H1 (cell line): Measurements from ENCODE around the gene FHIP1B. TPM values are rescaled to one million over a fixed set of nuclear protein-coding genes. Genes with fewer than 3 reads are reported as not detected.

ENCODE experiments used
- CTCF ChIA-PET: fragments of 300-600 bp; sonication (Branson Sonifier 250); formaldehyde crosslinking; loops from one replicate; lab custom pipeline; 2021; ENCODE audit not compliant: partially characterized antibody; lab: Charles Lee
- POLR2A ChIA-PET: fragments of 300-600 bp; sonication (Branson Sonifier 250); formaldehyde crosslinking; loops from one replicate; lab custom pipeline; 2021; ENCODE audit warnings: inconsistent platforms; ENCODE audit not compliant: partially characterized antibody; lab: Charles Lee
- DNase-seq, 2 experiments: peaks; one replicate each; pipeline versions ENCODE4 v3.0.0 to v3.0.0-alpha.2; 2010 to 2022; ENCODE audit warnings: low spot score in 2 of 2, low read depth in 1 of 2, mixed read lengths in 1 of 2
- FAIRE-seq: peaks from 2 replicates; lab custom pipeline; 2011; peaks lifted over from hg19 to GRCh38; lab: Jason Lieb, UNC
- H2AFZ ChIP-seq: 2 replicates; pipeline ENCODE4 v1.8.1; 2012; ENCODE audit warnings: low read length, inconsistent platforms
- H2AK5ac ChIP-seq: 2 replicates; pipeline ENCODE4 v1.6.1; 2013; ENCODE audit warnings: low read depth, low read length
- H2BK120ac ChIP-seq: replicated peaks from 2 replicates; pipeline ENCODE3; 2013; ENCODE audit warnings: low read depth, low read length, inconsistent platforms
- H2BK12ac ChIP-seq: 2 replicates; pipeline ENCODE4 v1.6.1; 2013; ENCODE audit warnings: low read depth, low read length
- H2BK15ac ChIP-seq: 2 replicates; pipeline ENCODE4 v1.6.1; 2013; ENCODE audit warnings: low read length
- H2BK20ac ChIP-seq: 2 replicates; pipeline ENCODE4 v1.6.1; 2013; ENCODE audit warnings: low read length
- H2BK5ac ChIP-seq: 2 replicates; pipeline ENCODE4 v1.6.1; 2013; ENCODE audit warnings: low read depth, low read length
- H3K14ac ChIP-seq: 2 replicates; pipeline ENCODE4 v1.6.1; 2013; ENCODE audit warnings: inconsistent platforms; ENCODE audit not compliant: insufficient read length
- H3K18ac ChIP-seq: 2 replicates; pipeline ENCODE4 v1.6.1; 2013; ENCODE audit warnings: low read length; ENCODE audit errors: extremely low read depth
- H3K23ac ChIP-seq: 2 replicates; pipeline ENCODE4 v1.6.1; 2013; ENCODE audit warnings: inconsistent platforms; ENCODE audit not compliant: insufficient read length
- H3K23me2 ChIP-seq: 2 replicates; pipeline ENCODE4 v1.6.1; 2013; ENCODE audit warnings: low read depth, low read length
- H3K27ac ChIP-seq: 2 replicates; pipeline ENCODE4 v1.6.1; 2011; ENCODE audit warnings: low read depth, low read length, inconsistent platforms
- H3K27me3 ChIP-seq, 4 experiments: replicated peaks in 1 of 4; 1 replicate in 1 of 4; 2 replicates in 3 of 4; pipeline versions ENCODE4 v1.6.1 to v1.8.1; 2011 to 2013; ENCODE audit warnings: low read length in 3 of 4, mild to moderate bottlenecking in 3 of 4, inconsistent platforms in 2 of 4, mixed read lengths in 2 of 4, moderate library complexity in 1 of 4; ENCODE audit not compliant: control insufficient read depth in 3 of 4, insufficient read depth in 3 of 4; ENCODE audit errors: extremely low read depth in 1 of 4
- H3K36me3 ChIP-seq, 4 experiments: 2 replicates each; pipeline versions ENCODE4 v1.6.1 to v1.8.1; 2011 to 2013; ENCODE audit warnings: mild to moderate bottlenecking in 4 of 4, low read length in 3 of 4, moderate library complexity in 2 of 4, control low read depth in 1 of 4, inconsistent platforms in 1 of 4; ENCODE audit not compliant: insufficient read depth in 4 of 4, control insufficient read depth in 2 of 4
- H3K4ac ChIP-seq: replicated peaks from 2 replicates; pipeline ENCODE3; 2013; ENCODE audit warnings: low read length, low read depth, mixed read lengths, inconsistent platforms; ENCODE audit not compliant: insufficient read length
- H3K4me1 ChIP-seq, 4 experiments: replicated peaks in 1 of 4; 1 replicate in 1 of 4; 2 replicates in 3 of 4; pipeline versions ENCODE4 v1.6.1 to v1.8.1; 2011 to 2013; ENCODE audit warnings: low read length in 3 of 4, inconsistent platforms in 2 of 4, mixed read lengths in 1 of 4; ENCODE audit not compliant: insufficient read depth in 4 of 4, control insufficient read depth in 3 of 4
- H3K4me2 ChIP-seq, 2 experiments: 2 replicates each; pipeline versions ENCODE4 v1.6.1 to v1.8.1; 2011 to 2013; ENCODE audit warnings: low read depth in 2 of 2, low read length in 2 of 2, control low read depth in 1 of 2, inconsistent platforms in 1 of 2, mild to moderate bottlenecking in 1 of 2; ENCODE audit not compliant: insufficient read depth in 1 of 2
- H3K4me3 ChIP-seq, 4 experiments: fragments of 200-600, 300-600 bp in 1 of 4; sonication (generic), shearing (Covaris generic), sonication (Bioruptor Twin) in 1 of 4; 2 replicates each; pipeline versions ENCODE4 v1.5.1 to v1.8.1; 2011 to 2016; ENCODE audit warnings: low read length in 4 of 4, low read depth in 3 of 4, control low read depth in 2 of 4, inconsistent platforms in 2 of 4, mild to moderate bottlenecking in 2 of 4, mixed read lengths in 1 of 4, moderate library complexity in 1 of 4; ENCODE audit not compliant: insufficient read depth in 2 of 4; ENCODE audit errors: extremely low read depth in 1 of 4
- H3K56ac ChIP-seq: replicated peaks from 2 replicates; pipeline ENCODE3; 2013; ENCODE audit warnings: low read depth, mild to moderate bottlenecking, mixed read lengths, low read length, inconsistent platforms; ENCODE audit not compliant: insufficient read length
- H3K79me1 ChIP-seq: 2 replicates; pipeline ENCODE4 v1.6.1; 2013; ENCODE audit warnings: low read depth, low read length, control low read depth
- H3K79me2 ChIP-seq, 2 experiments: 2 replicates each; pipeline versions ENCODE4 v1.6.1 to v1.8.1; 2012 to 2013; ENCODE audit warnings: low read length in 2 of 2, mild to moderate bottlenecking in 2 of 2, inconsistent platforms in 1 of 2; ENCODE audit not compliant: insufficient read depth in 2 of 2, control insufficient read depth in 1 of 2
- H3K9ac ChIP-seq, 4 experiments: replicated peaks in 1 of 4; 1 replicate in 1 of 4; 2 replicates in 3 of 4; pipeline versions ENCODE4 v1.6.1 to v1.8.1; 2011 to 2013; ENCODE audit warnings: low read depth in 3 of 4, low read length in 3 of 4, control low read depth in 2 of 4, mild to moderate bottlenecking in 2 of 4, moderate library complexity in 2 of 4, inconsistent platforms in 1 of 4; ENCODE audit errors: extremely low read depth in 1 of 4
- H3K9me3 ChIP-seq, 2 experiments: 2 replicates each; pipeline versions ENCODE4 v1.6.1 to v1.8.1; 2012 to 2013; ENCODE audit warnings: mild to moderate bottlenecking in 2 of 2, moderate library complexity in 2 of 2, control low read depth in 1 of 2, inconsistent platforms in 1 of 2, low read depth in 1 of 2, low read length in 1 of 2, mixed read lengths in 1 of 2; ENCODE audit not compliant: insufficient read depth in 2 of 2
- H4K20me1 ChIP-seq, 2 experiments: replicated peaks in 1 of 2; 2 replicates each; pipeline versions ENCODE3 to v1.8.1; 2011 to 2013; ENCODE audit warnings: inconsistent platforms in 2 of 2, low read length in 2 of 2, mild to moderate bottlenecking in 1 of 2; ENCODE audit not compliant: insufficient read depth in 2 of 2, control insufficient read depth in 1 of 2
- H4K5ac ChIP-seq: 2 replicates; pipeline ENCODE4 v1.6.1; 2013; ENCODE audit warnings: low read length, low read depth, mixed read lengths, inconsistent platforms; ENCODE audit not compliant: insufficient read length
- H4K8ac ChIP-seq: 2 replicates; pipeline ENCODE4 v1.8.0; 2013; ENCODE audit warnings: mild to moderate bottlenecking, moderate library complexity, low read length, inconsistent platforms; ENCODE audit not compliant: insufficient read depth; ENCODE audit errors: extremely low read depth
- H4K91ac ChIP-seq: replicated peaks from 2 replicates; pipeline ENCODE3; 2013; ENCODE audit warnings: low read length, mixed read lengths, inconsistent platforms; ENCODE audit not compliant: insufficient read length
- BACH1 ChIP-seq: IDR thresholded peaks from 2 replicates; pipeline ENCODE4 v1.6.1; 2012; ENCODE audit warnings: low read length, improper control_type of control experiment
- BCL11A ChIP-seq, 2 experiments: IDR thresholded peaks; one replicate each; pipeline ENCODE4 v1.6.1; 2011; ENCODE audit warnings: low read depth in 2 of 2, low read length in 2 of 2, mild to moderate bottlenecking in 2 of 2
- GABPA ChIP-seq: IDR thresholded peaks from 2 replicates; pipeline ENCODE4 v1.6.1; 2011; ENCODE audit warnings: mild to moderate bottlenecking, low read length, moderate library complexity, borderline replicate concordance; ENCODE audit not compliant: insufficient read depth
- POLR2AphosphoS5 ChIP-seq: IDR thresholded peaks from 2 replicates; pipeline ENCODE4 v1.6.1; 2011; ENCODE audit warnings: low read depth, low read length
- RAD21 ChIP-seq, 2 experiments: IDR thresholded peaks in 1 of 2; conservative IDR thresholded peaks in 1 of 2; 2 replicates each; pipeline ENCODE4 v1.6.1; 2011; ENCODE audit warnings: low read depth in 2 of 2, low read length in 2 of 2, improper control_type of control experiment in 1 of 2, inconsistent platforms in 1 of 2, mild to moderate bottlenecking in 1 of 2, moderate library complexity in 1 of 2
- SAP30 ChIP-seq: fragments of 300-600 bp; sonication (generic); IDR thresholded peaks from 2 replicates; pipeline ENCODE4 v1.7.1; 2012; ENCODE audit warnings: low read length, moderate library complexity, mild to moderate bottlenecking, inconsistent platforms; ENCODE audit not compliant: insufficient read depth, insufficient replicate concordance
- SRF ChIP-seq: IDR thresholded peaks from 2 replicates; pipeline ENCODE4 v1.6.1; 2011; ENCODE audit warnings: mild to moderate bottlenecking, low read depth, low read length, moderate library complexity
- TCF12 ChIP-seq: IDR thresholded peaks from 2 replicates; pipeline ENCODE4 v1.6.1; 2011; ENCODE audit warnings: low read depth, mild to moderate bottlenecking, low read length
- WGBS, 2 experiments: shearing (Covaris generic) in 1 of 2; methylation state at CpG; one replicate each; pipeline versions ENCODE4 v1.1.6 to v1.1.7; 2013 to 2015; ENCODE audit warnings: low lambda C conversion rate in 2 of 2, mixed read lengths in 2 of 2, inconsistent platforms in 1 of 2, low coverage in 1 of 2, missing lambda C conversion rate in 1 of 2; ENCODE audit not compliant: insufficient replicate concordance in 2 of 2, insufficient coverage in 1 of 2, insufficient read length in 1 of 2; ENCODE audit errors: extremely low coverage in 1 of 2, missing lambda C conversion rate in 1 of 2; 5-methylcytosine and 5-hydroxymethylcytosine counted together
- polyA plus RNA-seq, 7 experiments: library from polyadenylated mRNA; depleted of rRNA in 3 of 7; stranded (reverse) in 5 of 7; unstranded in 2 of 7; fragments of >200 nt in 5 of 7; fragments of 200-250 nt in 2 of 7; gene quantifications; 1 replicate in 5 of 7; 2 replicates in 1 of 7; 4 replicates in 1 of 7; pipeline versions ENCODE4 v1.2.1 to v1.2.3, GENCODE V29; 2011 to 2013; ENCODE audit warnings: missing spikeins in 2 of 7, mixed read lengths in 2 of 7
- total RNA-seq: library from RNA; stranded (reverse); fragmentation: NEBNext Ultra II Directional; extraction: Animal tissue kit (Norgen Biotek cat#: 25700); gene quantifications from 2 replicates; pipeline ENCODE4 v1.2.1, GENCODE V29; 2021
- TF ChIP-seq, protein P1 (sequence below): IDR thresholded peaks from 2 replicates; pipeline ENCODE4 v1.6.1; 2011; ENCODE audit warnings: low read depth, mild to moderate bottlenecking, low read length; ENCODE audit not compliant: insufficient read depth
- TF ChIP-seq, protein P2 (sequence below): IDR thresholded peaks from 2 replicates; pipeline ENCODE4 v1.6.1; 2012; ENCODE audit warnings: inconsistent platforms
- TF ChIP-seq, protein P3 (sequence below): IDR thresholded peaks from 2 replicates; pipeline ENCODE4 v1.6.1; 2011; ENCODE audit warnings: low read length, improper control_type of control experiment

The FHIP1B gene
- total and polyA plus RNA-seq, 2 of the 8 experiments (the other 6 are each of a cell fraction or from before 2014, with no cell fraction given): 16.8 to 41.9 TPM

- no peaks in the 10 kb centered on the region for H3K36me3 ChIP-seq
- H4K91ac ChIP-seq: no peak overlapping the region
- no peak overlapping the region for H2BK12ac ChIP-seq
- H2AK5ac ChIP-seq: no peak overlapping the region
- H3K23me2 ChIP-seq: no peaks in the 10 kb centered on the region
- POLR2A ChIA-PET: no interaction called here
- H3K4ac ChIP-seq: no peak overlapping the region
- H3K9me3 ChIP-seq: no peaks in the 10 kb centered on the region
- H3K27me3 ChIP-seq: peaks cover 0 to 2% (median 1%) of the 10 kb centered on the region in 4 experiments; a peak in 1 of 7 replicates
- FAIRE-seq (no peak), DNase-seq (no peak)
- no peak overlapping the region for H3K27ac ChIP-seq
- no peak overlapping the region for H2BK20ac ChIP-seq
- no peak overlapping the region for H3K14ac ChIP-seq
- H3K4me3 ChIP-seq: no peak overlapping the region
- no peak overlapping the region for H3K56ac ChIP-seq
- H3K4me1 ChIP-seq: no peaks in the 10 kb centered on the region; a peak in 1 of 7 replicates
- CTCF ChIA-PET: interaction anchor here (0.6 to 4.3 kb wide), 11 partner anchors 10 to 775 kb away, joined by 3 to 57 read pairs (median 5); no protein-coding TSS in a partner anchor
- no peaks in the 10 kb centered on the region for H3K79me1 ChIP-seq
- H3K4me2 ChIP-seq: no peak overlapping the region
- H3K9ac ChIP-seq: no peak overlapping the region
- no peak overlapping the region for H2AFZ ChIP-seq
- H2BK5ac ChIP-seq: no peak overlapping the region
- no peak overlapping the region for H4K8ac ChIP-seq
- 0 out of 2 replicates have a peak overlapping the region, but pooled peaks have one; percentile 53 for H2BK15ac ChIP-seq
- H3K18ac ChIP-seq: no peak overlapping the region
- no peaks in the 10 kb centered on the region for H3K79me2 ChIP-seq
- no peaks in the 10 kb centered on the region for H4K20me1 ChIP-seq
- 90% methylated on average over 7 of the region's 7 CpGs; no CpG with 5 or more reads in 1 of the 2 experiments for WGBS, 2 experiments
- H4K5ac ChIP-seq: no peak overlapping the region
- H3K23ac ChIP-seq: no peak overlapping the region
- H2BK120ac ChIP-seq: no peak overlapping the region
- TF ChIP-seq, protein P1, sequence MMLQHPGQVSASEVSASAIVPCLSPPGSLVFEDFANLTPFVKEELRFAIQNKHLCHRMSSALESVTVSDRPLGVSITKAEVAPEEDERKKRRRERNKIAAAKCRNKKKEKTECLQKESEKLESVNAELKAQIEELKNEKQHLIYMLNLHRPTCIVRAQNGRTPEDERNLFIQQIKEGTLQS: no peak
- TF ChIP-seq POLR2AphosphoS5 (no peak), TCF12 (no peak), BCL11A (IDR thresholded peaks at IDR 0.05; ENCODE audit: low read depth in 2 of 2, low read length in 2 of 2) (no peak), RAD21 (IDR thresholded peaks at IDR 0.05 in 1 of 2, conservative IDR thresholded peaks at IDR 0.05 in 1 of 2; ENCODE audit: low read depth in 2 of 2, low read length in 2 of 2) (no peak), BACH1 (no peak), SAP30 (no peak), SRF (no peak), GABPA (no peak)
- TF ChIP-seq, protein P2, sequence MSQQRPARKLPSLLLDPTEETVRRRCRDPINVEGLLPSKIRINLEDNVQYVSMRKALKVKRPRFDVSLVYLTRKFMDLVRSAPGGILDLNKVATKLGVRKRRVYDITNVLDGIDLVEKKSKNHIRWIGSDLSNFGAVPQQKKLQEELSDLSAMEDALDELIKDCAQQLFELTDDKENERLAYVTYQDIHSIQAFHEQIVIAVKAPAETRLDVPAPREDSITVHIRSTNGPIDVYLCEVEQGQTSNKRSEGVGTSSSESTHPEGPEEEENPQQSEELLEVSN: no peak
- TF ChIP-seq, protein P3, sequence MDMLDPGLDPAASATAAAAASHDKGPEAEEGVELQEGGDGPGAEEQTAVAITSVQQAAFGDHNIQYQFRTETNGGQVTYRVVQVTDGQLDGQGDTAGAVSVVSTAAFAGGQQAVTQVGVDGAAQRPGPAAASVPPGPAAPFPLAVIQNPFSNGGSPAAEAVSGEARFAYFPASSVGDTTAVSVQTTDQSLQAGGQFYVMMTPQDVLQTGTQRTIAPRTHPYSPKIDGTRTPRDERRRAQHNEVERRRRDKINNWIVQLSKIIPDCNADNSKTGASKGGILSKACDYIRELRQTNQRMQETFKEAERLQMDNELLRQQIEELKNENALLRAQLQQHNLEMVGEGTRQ: no peak
Observed at GRCh38 chr11:6241316-6241715, 6.9 kb upstream of the FHIP1B start.
